ENCODE data around the gene PNPLA8. TPM values are rescaled to one million over a fixed set of nuclear protein-coding genes. Genes with fewer than 3 reads are reported as not detected.
A peak's percentile ranks its signal among the peaks of the same experiment; 100 is the strongest.

The PNPLA8 gene
- total and polyA plus RNA-seq, 2 donors (not counting 3 experiments of a cell fraction or from before 2014, with no cell fraction given) = 5.9 to 19.9 TPM

GRCh38 chr7:108452707-108453106 is 73.2 kb downstream of the PNPLA8 start:
- Histone ChIP-seq H3K9me1 (replicated peaks; ENCODE audit: control insufficient read depth, extremely low read depth, insufficient read depth, low read length) (no peaks in the 10 kb centered on the region), H3K27ac (ENCODE audit: insufficient read depth, low read depth, low read length) (peak overlapping the region; percentile 59), H3K4me3 (replicated peaks in 1 of 3; ENCODE audit: insufficient read depth in 1 of 3, low read depth in 1 of 3, low read length in 3 of 3) (no peak overlapping the region), H3K9me3 (replicated peaks; ENCODE audit: control insufficient read depth, insufficient read depth, low read length) (no peaks in the 10 kb centered on the region), H3K27me3 (ENCODE audit: control insufficient read depth in 2 of 2, insufficient read depth in 2 of 2, low read length in 2 of 2) (no peaks in the 10 kb centered on the region), H3K4me2 (ENCODE audit: insufficient read depth, low read length) (peak overlapping the region; percentile 89), H4K20me1 (replicated peaks; ENCODE audit: control insufficient read depth, extremely low read depth, insufficient read depth, low read length) (no peaks in the 10 kb centered on the region), H3K36me3 (ENCODE audit: control insufficient read depth in 2 of 2, extremely low read depth in 1 of 2, insufficient read depth in 2 of 2, low read length in 2 of 2) (no peaks in the 10 kb centered on the region), H3K4me1 (ENCODE audit: control insufficient read depth, extremely low read depth, insufficient read depth, low read length) (peaks cover 49% of the 10 kb centered on the region), H3K79me2 (ENCODE audit: control insufficient read depth, insufficient read depth, low read length) (peaks cover 77% of the 10 kb centered on the region), H2AFZ (ENCODE audit: low read depth, low read length) (no peak overlapping the region), H3K9ac (replicated peaks; ENCODE audit: extremely low read depth, insufficient read depth, low read length) (no peak overlapping the region)
- BruUV-seq (replicated peaks) = no TSS peak
- intact Hi-C loops (cut with micrococcal nuclease) = loop anchor here (1.0 to 2.0 kb wide), 2 partner anchors 206 to 271 kb away; no protein-coding TSS in a partner anchor
- no peak for TF ChIP-seq POLR2AphosphoS5 (IDR thresholded peaks at IDR 0.05; ENCODE audit: insufficient read depth, low read depth, low read length)
- TF ChIP-seq, protein P1, sequence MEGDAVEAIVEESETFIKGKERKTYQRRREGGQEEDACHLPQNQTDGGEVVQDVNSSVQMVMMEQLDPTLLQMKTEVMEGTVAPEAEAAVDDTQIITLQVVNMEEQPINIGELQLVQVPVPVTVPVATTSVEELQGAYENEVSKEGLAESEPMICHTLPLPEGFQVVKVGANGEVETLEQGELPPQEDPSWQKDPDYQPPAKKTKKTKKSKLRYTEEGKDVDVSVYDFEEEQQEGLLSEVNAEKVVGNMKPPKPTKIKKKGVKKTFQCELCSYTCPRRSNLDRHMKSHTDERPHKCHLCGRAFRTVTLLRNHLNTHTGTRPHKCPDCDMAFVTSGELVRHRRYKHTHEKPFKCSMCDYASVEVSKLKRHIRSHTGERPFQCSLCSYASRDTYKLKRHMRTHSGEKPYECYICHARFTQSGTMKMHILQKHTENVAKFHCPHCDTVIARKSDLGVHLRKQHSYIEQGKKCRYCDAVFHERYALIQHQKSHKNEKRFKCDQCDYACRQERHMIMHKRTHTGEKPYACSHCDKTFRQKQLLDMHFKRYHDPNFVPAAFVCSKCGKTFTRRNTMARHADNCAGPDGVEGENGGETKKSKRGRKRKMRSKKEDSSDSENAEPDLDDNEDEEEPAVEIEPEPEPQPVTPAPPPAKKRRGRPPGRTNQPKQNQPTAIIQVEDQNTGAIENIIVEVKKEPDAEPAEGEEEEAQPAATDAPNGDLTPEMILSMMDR (IDR thresholded peaks at IDR 0.05; ENCODE audit: extremely low read depth in 1 of 2, insufficient read depth in 1 of 2, low read depth in 1 of 2, low read length in 2 of 2) = peak; percentile 49 to 69
- ChIA-PET POLR2A (interaction anchor here (1.0 kb wide), 1 partner anchor 16 kb away, joined by 3 read pairs; no protein-coding TSS in a partner anchor), CTCF (interaction anchor here (0.6 to 6.1 kb wide), 24 partner anchors 8 to 339 kb away, joined by 3 to 88 read pairs (median 4); no protein-coding TSS in a partner anchor)
- dilution Hi-C loops (cut with MboI; ENCODE audit: extremely low pct_ligation_motif_present, low sequenced_read_pairs) = no loop called here
- FAIRE-seq (peak; percentile 75), DNase-seq (ENCODE audit: low read depth, low spot score) (peak; percentile 69)

- Histone ChIP-seq H4K20me1 (replicated peaks; ENCODE audit: control insufficient read depth, extremely low read depth, insufficient read depth, low read length) (no peaks in the 10 kb centered on the region), H3K27me3 (ENCODE audit: control insufficient read depth in 2 of 2, insufficient read depth in 2 of 2, low read length in 2 of 2) (no peaks in the 10 kb centered on the region), H3K9me1 (replicated peaks; ENCODE audit: control insufficient read depth, extremely low read depth, insufficient read depth, low read length) (no peaks in the 10 kb centered on the region), H2AFZ (ENCODE audit: low read depth, low read length) (no peak overlapping the region), H3K4me3 (replicated peaks in 1 of 3; ENCODE audit: insufficient read depth in 1 of 3, low read depth in 1 of 3, low read length in 3 of 3) (no peak overlapping the region), H3K4me2 (ENCODE audit: insufficient read depth, low read length) (peak overlapping the region; percentile 56), H3K79me2 (ENCODE audit: control insufficient read depth, insufficient read depth, low read length) (peaks cover 90% of the 10 kb centered on the region), H3K27ac (ENCODE audit: insufficient read depth, low read depth, low read length) (peak overlapping the region; percentile 59), H3K4me1 (ENCODE audit: control insufficient read depth, extremely low read depth, insufficient read depth, low read length) (peaks cover 43% of the 10 kb centered on the region), H3K9ac (replicated peaks; ENCODE audit: extremely low read depth, insufficient read depth, low read length) (no peak overlapping the region), H3K36me3 (ENCODE audit: control insufficient read depth in 2 of 2, extremely low read depth in 1 of 2, insufficient read depth in 2 of 2, low read length in 2 of 2) (no peaks in the 10 kb centered on the region), H3K9me3 (replicated peaks; ENCODE audit: control insufficient read depth, insufficient read depth, low read length) (no peaks in the 10 kb centered on the region)
- intact Hi-C loops (cut with micrococcal nuclease) = loop anchor here (1.0 kb wide), 2 partner anchors 31 to 158 kb away; no protein-coding TSS in a partner anchor
- FAIRE-seq (peak; percentile 68), DNase-seq (ENCODE audit: low read depth, low spot score) (peak; percentile 77)
- ChIA-PET CTCF (no interaction called here), POLR2A (no interaction called here)
- BruUV-seq (replicated peaks) = no TSS peak
- TF ChIP-seq GATA2 (IDR thresholded peaks at IDR 0.05; ENCODE audit: insufficient read depth, insufficient read length, low read depth, low read length) (peak; percentile 51), FOS (IDR thresholded peaks at IDR 0.05; ENCODE audit: borderline replicate concordance, insufficient read depth, low read length) (peak; percentile 45), JUN (IDR thresholded peaks at IDR 0.05; ENCODE audit: borderline replicate concordance, insufficient read depth, insufficient read length, low read depth) (peak; percentile 42)
- TF ChIP-seq, protein P2, sequence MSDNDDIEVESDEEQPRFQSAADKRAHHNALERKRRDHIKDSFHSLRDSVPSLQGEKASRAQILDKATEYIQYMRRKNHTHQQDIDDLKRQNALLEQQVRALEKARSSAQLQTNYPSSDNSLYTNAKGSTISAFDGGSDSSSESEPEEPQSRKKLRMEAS (IDR thresholded peaks at IDR 0.05; ENCODE audit: insufficient read depth, insufficient read length) = no peak
- dilution Hi-C loops (cut with MboI; ENCODE audit: extremely low pct_ligation_motif_present, low sequenced_read_pairs) = no loop called here
Measured at GRCh38 chr7:108451296-108451848, 74.6 kb downstream of the PNPLA8 start.

Data from endothelial cell of umbilical vein (primary cell).